Epithelial cell of esophagus (primary cell): ENCODE data around the gene TBX4.

Experiments used
- DNase-seq: peaks from one replicate; pipeline ENCODE4 v3.0.0; 2010; ENCODE audit warnings: low read depth
- H3K4me3 ChIP-seq: 2 replicates; pipeline ENCODE4 v1.5.1; 2011; ENCODE audit warnings: mild to moderate bottlenecking, low read length, control low read depth
- TF ChIP-seq, protein P1 (sequence below): IDR thresholded peaks from 2 replicates; pipeline ENCODE4 v1.5.1; 2011; ENCODE audit warnings: low read depth, mild to moderate bottlenecking, low read length, control low read depth, inconsistent platforms; ENCODE audit not compliant: insufficient read depth; ENCODE audit errors: missing control alignments

The TBX4 gene

DNA sequence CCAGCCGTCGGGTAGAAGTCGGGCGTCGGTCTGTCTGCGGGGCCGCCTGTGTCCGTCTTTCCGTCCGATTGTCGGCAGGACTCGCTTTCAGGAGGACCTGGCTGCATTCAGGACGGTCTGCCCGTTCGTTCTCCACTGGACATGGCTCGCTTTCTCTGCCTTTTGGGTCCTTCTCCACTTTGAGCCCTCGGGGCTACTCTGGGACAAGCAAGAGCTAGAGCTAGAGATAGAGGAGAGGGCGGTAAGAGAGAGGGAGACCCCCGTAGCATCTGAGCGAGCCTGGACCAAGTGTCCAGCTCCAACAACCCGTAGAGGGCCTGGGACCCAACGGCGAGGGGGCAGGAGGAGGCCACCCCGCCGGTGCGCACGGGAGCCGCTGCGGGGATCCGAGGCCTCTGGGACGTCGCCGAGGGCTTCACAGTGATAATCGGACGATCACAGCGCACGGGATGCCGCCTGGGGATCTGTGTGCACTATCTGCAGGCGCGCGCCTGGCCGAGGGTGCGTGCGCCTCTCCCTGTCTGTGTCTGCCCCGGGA, 4.5 kb downstream of the TBX4 start:
- DNase-seq, result no peak
- TF ChIP-seq, protein P1, sequence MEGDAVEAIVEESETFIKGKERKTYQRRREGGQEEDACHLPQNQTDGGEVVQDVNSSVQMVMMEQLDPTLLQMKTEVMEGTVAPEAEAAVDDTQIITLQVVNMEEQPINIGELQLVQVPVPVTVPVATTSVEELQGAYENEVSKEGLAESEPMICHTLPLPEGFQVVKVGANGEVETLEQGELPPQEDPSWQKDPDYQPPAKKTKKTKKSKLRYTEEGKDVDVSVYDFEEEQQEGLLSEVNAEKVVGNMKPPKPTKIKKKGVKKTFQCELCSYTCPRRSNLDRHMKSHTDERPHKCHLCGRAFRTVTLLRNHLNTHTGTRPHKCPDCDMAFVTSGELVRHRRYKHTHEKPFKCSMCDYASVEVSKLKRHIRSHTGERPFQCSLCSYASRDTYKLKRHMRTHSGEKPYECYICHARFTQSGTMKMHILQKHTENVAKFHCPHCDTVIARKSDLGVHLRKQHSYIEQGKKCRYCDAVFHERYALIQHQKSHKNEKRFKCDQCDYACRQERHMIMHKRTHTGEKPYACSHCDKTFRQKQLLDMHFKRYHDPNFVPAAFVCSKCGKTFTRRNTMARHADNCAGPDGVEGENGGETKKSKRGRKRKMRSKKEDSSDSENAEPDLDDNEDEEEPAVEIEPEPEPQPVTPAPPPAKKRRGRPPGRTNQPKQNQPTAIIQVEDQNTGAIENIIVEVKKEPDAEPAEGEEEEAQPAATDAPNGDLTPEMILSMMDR, result no peak
- no peak overlapping the region for H3K4me3 ChIP-seq

DNA sequence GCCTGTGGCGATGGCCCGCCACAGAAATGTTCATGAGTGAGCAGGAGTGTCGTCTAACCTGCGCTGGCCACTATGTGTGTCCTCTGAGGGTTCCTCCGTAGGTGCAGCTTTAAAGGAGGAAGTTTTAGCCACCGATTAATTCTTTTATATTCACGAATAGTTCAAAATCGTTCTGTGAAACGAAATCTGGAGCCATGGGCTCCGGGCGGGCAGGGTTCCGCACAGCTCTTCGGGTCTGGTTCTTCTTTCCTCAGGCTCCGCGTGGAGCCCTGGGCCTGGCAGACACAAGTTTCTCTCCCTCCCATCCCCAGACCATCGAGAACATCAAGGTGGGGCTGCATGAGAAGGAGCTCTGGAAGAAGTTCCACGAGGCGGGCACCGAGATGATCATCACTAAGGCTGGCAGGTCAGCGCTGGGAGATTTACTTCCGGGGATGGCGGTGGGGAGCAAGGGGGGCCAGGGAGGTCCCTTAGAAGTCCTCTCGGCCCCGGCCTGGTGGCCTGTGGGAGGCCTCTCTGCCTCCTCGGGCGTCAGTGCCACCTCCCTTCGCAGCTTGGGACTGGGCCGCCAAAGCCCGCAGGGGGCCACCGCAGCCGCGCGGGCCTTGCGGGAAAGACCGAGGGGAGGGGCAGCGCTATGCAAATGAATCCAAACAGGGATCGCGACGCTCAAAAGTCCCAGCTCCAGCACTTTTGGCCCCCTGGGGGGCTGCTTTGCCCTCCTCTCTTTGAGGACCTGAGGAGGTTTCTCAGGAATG, 5.2 kb downstream of the TBX4 start:
- TF ChIP-seq, protein P1, result no peak
- H3K4me3 ChIP-seq, result no peak overlapping the region

DNA sequence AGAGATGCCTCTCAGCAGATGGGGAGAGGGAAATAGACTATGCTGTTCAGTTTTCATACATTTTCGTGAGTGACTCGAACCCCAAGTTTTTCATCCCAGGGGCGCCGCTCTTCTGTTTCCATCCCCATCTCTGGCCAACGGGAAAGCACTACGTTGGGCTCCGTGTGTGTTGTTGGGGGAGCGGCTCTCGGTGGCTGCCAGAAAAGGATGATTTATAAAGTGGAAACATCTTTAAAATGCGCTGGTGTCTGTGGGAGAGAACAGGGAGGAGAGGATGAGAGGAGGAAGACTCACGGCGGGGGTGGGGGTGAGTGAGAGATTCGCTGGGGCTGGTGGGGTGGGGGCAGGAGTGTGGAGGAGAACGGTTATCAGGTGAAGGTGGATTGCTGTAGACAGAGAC, 5.8 kb downstream of the TBX4 start:
- H3K4me3 ChIP-seq, result no peak overlapping the region
- DNase-seq, result no peak
- TF ChIP-seq, protein P1, result no peak

More for the DNA sequence above, 5.2 kb downstream of the TBX4 start:
- no peak for DNase-seq

DNA sequence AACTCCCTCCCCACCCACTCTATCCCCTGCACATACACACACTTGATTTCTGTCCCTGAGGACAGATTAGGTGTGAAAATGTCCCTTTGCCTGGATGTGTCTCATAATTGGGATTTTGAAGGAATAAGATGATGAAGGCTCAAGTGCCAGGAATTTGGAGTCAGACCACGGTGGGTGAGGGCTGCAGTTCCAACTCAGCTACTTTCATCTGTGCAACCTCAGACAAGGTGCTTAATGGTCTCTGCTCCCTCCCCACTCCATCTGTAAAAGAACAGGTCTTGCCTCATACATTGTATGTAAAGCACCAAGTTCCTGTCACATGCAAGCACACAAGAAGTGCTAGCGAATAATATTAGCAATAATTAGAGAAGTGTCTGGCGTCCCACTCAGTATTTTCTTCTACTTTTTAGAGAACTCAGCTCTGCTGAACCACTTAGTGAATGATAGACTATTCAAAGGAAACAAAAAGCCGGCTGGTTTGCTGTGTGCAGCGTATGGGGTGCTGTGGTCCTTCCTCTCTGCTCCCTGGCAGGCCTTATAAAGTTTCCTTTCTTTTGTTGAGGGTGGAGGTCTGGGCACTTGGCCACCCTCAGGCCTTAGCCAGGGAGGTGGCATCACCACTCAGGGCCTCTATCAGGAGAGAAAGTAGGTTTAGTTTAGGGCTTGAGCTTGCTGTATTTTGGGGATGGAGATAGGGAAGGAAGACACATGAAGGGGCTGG, 6.4 kb downstream of the TBX4 start:
- DNase-seq, result no peak
- H3K4me3 ChIP-seq, result no peak overlapping the region
- TF ChIP-seq, protein P1, result no peak

DNA sequence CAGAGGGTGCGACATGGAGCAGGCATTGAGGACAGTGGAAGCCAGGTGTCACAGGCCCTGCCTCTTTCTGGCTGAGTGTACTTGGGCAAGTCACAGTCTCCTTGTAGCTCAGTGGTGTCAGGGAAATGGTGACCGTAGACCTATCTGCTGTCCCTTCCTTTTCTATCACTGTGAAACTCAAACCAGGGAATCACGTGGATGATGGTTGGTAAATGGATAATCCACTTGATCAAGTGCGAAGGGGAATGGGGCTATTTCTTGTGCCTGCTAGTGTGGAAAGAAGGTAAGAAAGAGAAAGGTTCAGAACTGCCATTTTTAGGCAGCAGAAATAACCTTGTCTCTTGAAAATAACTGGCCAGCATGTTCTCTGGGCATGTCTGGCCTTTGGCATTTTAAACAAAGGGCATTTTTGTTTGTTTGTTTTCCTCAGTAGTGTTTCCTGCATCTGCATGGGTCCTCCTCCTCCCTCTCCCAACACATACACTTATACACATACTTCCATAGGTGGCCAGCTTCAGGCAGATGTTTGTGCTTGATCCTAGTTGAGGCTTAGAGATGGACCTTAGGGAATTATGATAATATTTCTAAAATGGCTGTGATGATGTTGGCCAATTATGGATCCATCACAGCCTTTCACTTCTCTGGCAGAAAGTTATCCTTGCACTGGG, 7.1 kb downstream of the TBX4 start:
- TF ChIP-seq, protein P1, result no peak
- H3K4me3 ChIP-seq, result no peak overlapping the region
- no peak for DNase-seq

DNA sequence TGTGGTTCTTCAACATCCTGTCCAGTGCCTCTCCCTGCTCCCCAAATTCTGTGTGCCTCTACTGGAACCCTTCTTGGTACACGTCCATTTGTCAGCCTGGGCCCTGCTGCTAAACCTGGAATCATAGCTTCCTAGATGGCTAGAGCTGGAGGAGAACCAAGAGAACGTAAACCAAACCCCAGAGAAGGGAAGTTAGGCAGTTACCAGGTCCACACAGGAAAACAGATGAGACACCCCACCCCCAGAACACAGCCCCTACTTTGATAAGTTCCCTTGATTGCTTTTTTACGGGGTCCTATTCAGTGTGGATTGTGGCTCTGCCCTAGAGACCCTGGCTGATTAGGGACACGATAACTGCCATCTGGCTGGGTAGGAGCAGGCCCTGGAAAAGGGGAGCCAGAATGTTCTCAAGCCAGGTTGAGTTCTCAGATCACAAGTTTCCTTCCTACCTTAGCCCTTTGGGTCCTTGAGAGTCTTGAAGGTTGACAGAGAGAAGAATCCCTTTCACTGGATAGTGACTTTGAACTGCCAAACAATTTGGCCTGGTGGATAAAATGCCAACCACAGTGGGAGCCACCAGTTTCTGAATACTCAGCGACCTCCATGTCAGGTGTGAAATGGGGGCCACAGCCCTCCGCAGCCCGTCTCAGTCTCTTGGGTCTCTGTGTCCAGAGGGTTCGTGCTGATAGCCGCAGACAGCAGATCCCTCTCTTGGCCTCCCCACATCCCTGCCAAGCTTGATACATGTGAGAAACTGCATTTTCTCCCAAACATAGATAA, 7.9 kb downstream of the TBX4 start:
- DNase-seq, result no peak
- no peak overlapping the region for H3K4me3 ChIP-seq
- TF ChIP-seq, protein P1, result no peak
